ENCODE measurements around the gene SELENOH. TPM values are rescaled to one million over a fixed set of nuclear protein-coding genes. Genes with fewer than 3 reads are reported as not detected.

The SELENOH gene
- total RNA-seq, 4 donors from 2014 or later: 78.2 to 117 (median 102) TPM

DNA sequence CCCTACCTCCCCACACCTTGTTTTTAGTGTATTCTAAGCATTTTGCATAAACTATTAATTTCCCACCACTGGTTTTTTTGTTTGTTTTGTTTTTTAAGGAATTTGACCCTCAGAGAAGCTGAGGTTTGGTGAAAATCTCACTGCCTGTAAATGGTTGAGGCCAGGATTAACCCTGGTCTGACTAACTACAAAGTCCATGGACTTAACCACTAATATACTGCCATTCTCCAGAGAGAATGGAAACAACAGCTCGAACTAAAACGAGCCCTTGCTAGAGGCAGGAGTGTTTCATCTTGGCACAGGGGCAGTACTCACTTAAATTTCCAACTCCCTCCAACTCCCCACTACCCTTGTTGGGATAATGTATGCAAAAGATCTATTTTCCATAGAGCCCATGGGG is 23.3 kb downstream of the SELENOH start:
- no peaks in the 10 kb centered on the region for H3K9me3 ChIP-seq
- H3K4me1 ChIP-seq: peaks cover 0 to 64% (median 39%) of the 10 kb centered on the region in 4 donors
- no peak for TF ChIP-seq POLR2AphosphoS5 (IDR thresholded peaks at IDR 0.05)
- no peak for TF ChIP-seq EP300 (IDR thresholded peaks at IDR 0.05; ENCODE audit: low read depth)
- no peak for TF ChIP-seq POLR2A (IDR thresholded peaks at IDR 0.05)
- TF ChIP-seq, protein P1, sequence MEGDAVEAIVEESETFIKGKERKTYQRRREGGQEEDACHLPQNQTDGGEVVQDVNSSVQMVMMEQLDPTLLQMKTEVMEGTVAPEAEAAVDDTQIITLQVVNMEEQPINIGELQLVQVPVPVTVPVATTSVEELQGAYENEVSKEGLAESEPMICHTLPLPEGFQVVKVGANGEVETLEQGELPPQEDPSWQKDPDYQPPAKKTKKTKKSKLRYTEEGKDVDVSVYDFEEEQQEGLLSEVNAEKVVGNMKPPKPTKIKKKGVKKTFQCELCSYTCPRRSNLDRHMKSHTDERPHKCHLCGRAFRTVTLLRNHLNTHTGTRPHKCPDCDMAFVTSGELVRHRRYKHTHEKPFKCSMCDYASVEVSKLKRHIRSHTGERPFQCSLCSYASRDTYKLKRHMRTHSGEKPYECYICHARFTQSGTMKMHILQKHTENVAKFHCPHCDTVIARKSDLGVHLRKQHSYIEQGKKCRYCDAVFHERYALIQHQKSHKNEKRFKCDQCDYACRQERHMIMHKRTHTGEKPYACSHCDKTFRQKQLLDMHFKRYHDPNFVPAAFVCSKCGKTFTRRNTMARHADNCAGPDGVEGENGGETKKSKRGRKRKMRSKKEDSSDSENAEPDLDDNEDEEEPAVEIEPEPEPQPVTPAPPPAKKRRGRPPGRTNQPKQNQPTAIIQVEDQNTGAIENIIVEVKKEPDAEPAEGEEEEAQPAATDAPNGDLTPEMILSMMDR (IDR thresholded peaks at IDR 0.05): no peak
- no peak for DNase-seq
- peak overlapping the region in 3 of 4 donors; percentile 46 to 80 (median 65) for H3K4me3 ChIP-seq
- 22% methylated on average over 2 of the region's 2 CpGs; no CpG with 5 or more reads in 1 of the 2 donors for WGBS, 2 donors (ENCODE audit: low coverage in 1 of 2)
- H3K36me3 ChIP-seq: no peaks in the 10 kb centered on the region
- in situ Hi-C loops (cut with MboI; ENCODE audit: low pct_ligation_motif_present in 1 of 4, low pct_unique_long_range_greater_than_20kb in 1 of 4, low sequenced_read_pairs in 3 of 4) (loop anchor here in 1 of 4 donors (5.0 kb wide), 1 partner anchor 38 kb away; no protein-coding TSS in a partner anchor), intact Hi-C loops (cut with DNase I; ENCODE audit: low total_unique reads) (loop anchor here (5.0 kb wide), 1 partner anchor 38 kb away; no protein-coding TSS in a partner anchor)
- H3K27ac ChIP-seq: peak overlapping the region; percentile 89 to 99 (median 96)
- H3K27me3 ChIP-seq: no peaks in the 10 kb centered on the region

DNA sequence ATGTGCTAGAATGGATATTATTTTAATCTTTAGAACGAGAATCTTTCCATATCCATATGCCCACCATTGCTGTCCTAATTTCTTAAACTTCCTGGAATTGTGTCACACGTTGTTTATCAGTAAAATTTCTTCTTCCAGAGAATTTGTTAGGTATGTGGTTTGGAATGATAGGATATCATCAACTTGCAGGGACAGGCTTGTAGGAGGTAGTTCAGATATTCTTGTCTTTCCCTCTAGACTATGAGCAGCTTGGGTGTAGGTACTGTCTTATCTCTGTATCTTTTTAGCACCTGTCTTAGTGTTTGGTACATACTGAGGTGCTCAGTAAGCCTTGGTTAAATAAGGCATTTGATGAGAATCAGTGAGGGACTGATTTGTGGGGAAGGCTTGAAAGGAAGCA is 23.7 kb downstream of the SELENOH start:
- DNase-seq: no peak
- Histone ChIP-seq H3K27me3 (no peaks in the 10 kb centered on the region), H3K4me3 (peak overlapping the region in 3 of 4 donors; percentile 46 to 80 (median 65)), H3K27ac (peak overlapping the region; percentile 89 to 99 (median 96)), H3K36me3 (no peaks in the 10 kb centered on the region), H3K4me1 (peaks cover 0 to 69% (median 41%) of the 10 kb centered on the region in 4 donors), H3K9me3 (no peaks in the 10 kb centered on the region)
- in situ Hi-C loops (cut with MboI; ENCODE audit: low pct_ligation_motif_present in 1 of 4, low pct_unique_long_range_greater_than_20kb in 1 of 4, low sequenced_read_pairs in 3 of 4): loop anchor here in 1 of 4 donors (5.0 kb wide), 1 partner anchor 37 kb away; no protein-coding TSS in a partner anchor
- 17 to 20% methylated on average over 2 of the region's 2 CpGs for WGBS, 2 donors (ENCODE audit: low coverage in 1 of 2)
- intact Hi-C loops (cut with DNase I; ENCODE audit: low total_unique reads): loop anchor here (5.0 kb wide), 1 partner anchor 37 kb away; no protein-coding TSS in a partner anchor
- TF ChIP-seq POLR2AphosphoS5 (IDR thresholded peaks at IDR 0.05): no peak
- no peak for TF ChIP-seq POLR2A (IDR thresholded peaks at IDR 0.05)
- TF ChIP-seq, protein P1 (IDR thresholded peaks at IDR 0.05): no peak

DNA sequence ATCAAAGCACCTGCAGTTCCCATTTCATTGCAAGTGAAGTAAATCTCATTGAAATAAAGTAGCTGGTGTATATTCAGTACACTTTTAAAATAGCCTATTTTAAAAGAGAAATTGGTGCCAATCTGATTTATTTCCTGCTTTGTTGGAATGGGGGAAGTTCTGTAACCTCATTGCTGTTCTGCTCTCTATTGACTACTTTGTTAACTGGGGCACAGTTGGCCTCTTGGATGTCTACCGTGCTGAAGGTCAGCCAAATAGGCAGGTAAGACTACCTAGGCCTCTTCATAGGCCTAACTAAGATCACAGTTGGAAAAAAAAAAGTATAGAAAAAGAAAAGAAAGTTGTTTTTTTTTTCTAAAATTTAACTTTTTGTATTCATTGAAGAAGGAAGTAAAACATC is 29.5 kb downstream of the SELENOH start:
- Histone ChIP-seq H3K27ac (peak overlapping the region in 2 of 4 donors; percentile 6 to 18), H3K9me3 (no peaks in the 10 kb centered on the region), H3K36me3 (no peaks in the 10 kb centered on the region), H3K4me3 (no peak overlapping the region), H3K27me3 (no peaks in the 10 kb centered on the region), H3K4me1 (peaks cover 35 to 97% (median 64%) of the 10 kb centered on the region in 4 donors)
- DNase-seq: no peak
- TF ChIP-seq, protein P1 (IDR thresholded peaks at IDR 0.05): no peak
- TF ChIP-seq EP300 (IDR thresholded peaks at IDR 0.05; ENCODE audit: low read depth) (no peak), POLR2AphosphoS5 (IDR thresholded peaks at IDR 0.05) (no peak), POLR2A (IDR thresholded peaks at IDR 0.05) (no peak)
- intact Hi-C loops (cut with DNase I; ENCODE audit: low total_unique reads) (no loop called here), in situ Hi-C loops (cut with MboI; ENCODE audit: low pct_ligation_motif_present in 1 of 4, low pct_unique_long_range_greater_than_20kb in 1 of 4, low sequenced_read_pairs in 3 of 4) (no loop called here)
- 27 to 41% methylated on average over 1 of the region's 1 CpG for WGBS, 2 donors (ENCODE audit: low coverage in 1 of 2)

DNA sequence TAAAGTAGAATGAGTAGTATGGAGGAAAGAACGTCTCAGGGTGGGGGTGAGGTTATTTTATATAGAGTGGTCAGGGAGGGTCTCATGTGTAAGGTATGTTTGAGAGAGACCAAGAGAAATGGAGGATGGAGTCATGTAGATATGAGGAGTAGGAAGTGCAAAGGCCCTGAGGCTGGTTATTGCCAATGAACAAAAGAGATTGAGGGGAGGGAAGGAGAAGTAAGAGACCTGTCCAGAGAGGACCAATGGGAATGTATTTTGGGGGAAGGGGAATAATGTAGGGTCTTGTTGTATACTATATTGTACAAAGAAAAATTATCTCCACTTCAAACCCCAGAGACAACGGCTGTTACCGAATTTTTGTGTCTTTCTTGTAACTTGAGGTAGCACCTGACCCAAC is 30.1 kb downstream of the SELENOH start:
- peaks cover 41 to 97% (median 67%) of the 10 kb centered on the region in 4 donors for H3K4me1 ChIP-seq
- no peak overlapping the region for H3K4me3 ChIP-seq
- no peaks in the 10 kb centered on the region for H3K27me3 ChIP-seq
- no peak for DNase-seq
- in situ Hi-C loops (cut with MboI; ENCODE audit: low pct_ligation_motif_present in 1 of 4, low pct_unique_long_range_greater_than_20kb in 1 of 4, low sequenced_read_pairs in 3 of 4): no loop called here
- no peaks in the 10 kb centered on the region for H3K9me3 ChIP-seq
- TF ChIP-seq POLR2AphosphoS5 (IDR thresholded peaks at IDR 0.05) (no peak), POLR2A (IDR thresholded peaks at IDR 0.05) (no peak), EP300 (IDR thresholded peaks at IDR 0.05; ENCODE audit: low read depth) (no peak)
- TF ChIP-seq, protein P1 (IDR thresholded peaks at IDR 0.05): no peak
- no peaks in the 10 kb centered on the region for H3K36me3 ChIP-seq
- no peak overlapping the region for H3K27ac ChIP-seq
- 95 to 96% methylated on average over 3 of the region's 3 CpGs for WGBS, 2 donors (ENCODE audit: low coverage in 1 of 2)
- intact Hi-C loops (cut with DNase I; ENCODE audit: low total_unique reads): no loop called here
